Activated CD4-positive, alpha-beta T cell treated with anti-CD3 and anti-CD28 coated beads, Interleukin-2, amount 10 ng/mL, durations not matched to agents 24 days and 14 days (primary cell): Measurements from ENCODE around the gene DYNLT1. TPM values are rescaled to one million over a fixed set of nuclear protein-coding genes. Genes with fewer than 3 reads are reported as not detected.

ENCODE experiments used
- DNase-seq: peaks from one replicate; pipeline ENCODE4 v3.0.0; 2022
- H3K27ac Mint-ChIP-seq: one replicate; pipeline ENCODE4 v1.8.0; 2022; ENCODE audit warnings: mild to moderate bottlenecking, mixed read lengths
- H3K27me3 Mint-ChIP-seq: one replicate; pipeline ENCODE4 v1.8.0; 2022; ENCODE audit warnings: mixed read lengths
- H3K36me3 Mint-ChIP-seq: one replicate; pipeline ENCODE4 v1.8.0; 2022; ENCODE audit warnings: low read depth, mild to moderate bottlenecking, mixed read lengths
- H3K4me1 Mint-ChIP-seq: one replicate; pipeline ENCODE4 v1.8.0; 2021; ENCODE audit warnings: mixed read lengths
- H3K4me3 Mint-ChIP-seq: one replicate; pipeline ENCODE4 v1.8.0; 2022; ENCODE audit warnings: mild to moderate bottlenecking, moderate library complexity, mixed read lengths
- H3K9me3 Mint-ChIP-seq: one replicate; pipeline ENCODE4 v1.8.0; 2021; ENCODE audit warnings: mixed read lengths
- intact Hi-C: fragments of 100-400 bp; cut with micrococcal nuclease; formaldehyde crosslinking; loops from one replicate; pipeline ENCODE4 v1.15.1; 2023
- total RNA-seq: library from RNA; stranded (reverse); gene quantifications from 2 replicates; pipeline ENCODE4 v1.2.3, GENCODE V29; 2022

Gene DYNLT1
- total RNA-seq, 1 donor from 2014 or later: 103 TPM

DNA sequence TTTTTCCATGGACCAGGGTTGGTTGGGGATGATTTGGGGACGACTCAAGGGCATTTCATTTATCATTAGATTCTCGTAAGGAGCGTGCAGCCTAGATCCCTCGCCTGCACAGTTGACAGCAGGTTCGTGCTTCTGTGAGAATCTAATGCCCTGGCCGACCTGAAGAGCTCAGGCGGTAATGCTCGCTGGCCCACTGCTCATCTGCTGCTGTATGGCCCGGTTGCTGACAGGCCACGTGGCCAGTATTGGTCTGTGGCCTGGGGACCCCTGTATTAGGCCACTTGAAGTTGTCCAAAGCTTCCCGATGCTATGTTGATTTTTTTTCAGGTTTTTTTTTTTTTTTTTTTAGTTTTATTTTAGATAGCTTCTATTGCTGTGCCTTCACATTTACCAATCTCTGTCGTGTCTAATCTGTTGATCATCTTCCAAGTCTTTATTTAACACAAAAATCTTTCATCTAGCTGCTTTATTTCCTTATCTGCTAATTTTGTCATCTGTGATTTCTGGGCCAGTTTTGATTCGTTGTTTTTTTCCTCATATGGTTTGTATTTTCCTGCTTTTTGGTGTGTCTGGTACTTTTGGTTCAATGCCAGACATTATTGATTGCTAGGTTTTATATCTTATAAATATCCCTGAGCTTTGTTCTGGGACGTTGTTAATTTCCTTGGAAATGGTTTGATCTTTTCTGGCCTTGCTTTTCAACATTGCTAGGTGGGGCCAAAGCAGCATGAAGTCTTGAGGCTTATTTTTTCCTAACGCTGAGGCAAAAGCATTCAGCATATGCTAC lies 41.1 kb downstream of the DYNLT1 start:
- peaks cover 5% of the 10 kb centered on the region for H3K4me1 Mint-ChIP-seq
- H3K4me3 Mint-ChIP-seq: no peak overlapping the region
- H3K27ac Mint-ChIP-seq: peak overlapping the region; percentile 54
- DNase-seq: no peak
- no peaks in the 10 kb centered on the region for H3K27me3 Mint-ChIP-seq
- H3K36me3 Mint-ChIP-seq: peaks cover 44% of the 10 kb centered on the region
- intact Hi-C loops: no loop called here
- H3K9me3 Mint-ChIP-seq: no peaks in the 10 kb centered on the region

- peaks cover 3% of the 10 kb centered on the region for H3K4me1 Mint-ChIP-seq
- no peaks in the 10 kb centered on the region for H3K27me3 Mint-ChIP-seq
- intact Hi-C loops: no loop called here
- peaks cover 40% of the 10 kb centered on the region for H3K36me3 Mint-ChIP-seq
- H3K9me3 Mint-ChIP-seq: no peaks in the 10 kb centered on the region
- no peak overlapping the region for H3K27ac Mint-ChIP-seq
- no peak for DNase-seq
- no peak overlapping the region for H3K4me3 Mint-ChIP-seq
These were observed 44.9 kb downstream of the DYNLT1 start for GRCh38 chr6:158599635-158600034.

- intact Hi-C loops: no loop called here
- DNase-seq: no peak
- Mint-ChIP-seq H3K4me3 (no peak overlapping the region), H3K27ac (no peak overlapping the region), H3K4me1 (peaks cover 2% of the 10 kb centered on the region), H3K9me3 (no peaks in the 10 kb centered on the region), H3K36me3 (peaks cover 47% of the 10 kb centered on the region), H3K27me3 (no peaks in the 10 kb centered on the region)
These were observed 47.0 kb downstream of the DYNLT1 start for GRCh38 chr6:158597565-158597964.

- Mint-ChIP-seq H3K27me3 (no peaks in the 10 kb centered on the region), H3K4me1 (peaks cover 2% of the 10 kb centered on the region), H3K36me3 (peaks cover 45% of the 10 kb centered on the region), H3K27ac (no peak overlapping the region), H3K9me3 (no peaks in the 10 kb centered on the region), H3K4me3 (no peak overlapping the region)
- no peak for DNase-seq
- intact Hi-C loops: no loop called here
These were observed 47.7 kb downstream of the DYNLT1 start for GRCh38 chr6:158596861-158597260.

DNA sequence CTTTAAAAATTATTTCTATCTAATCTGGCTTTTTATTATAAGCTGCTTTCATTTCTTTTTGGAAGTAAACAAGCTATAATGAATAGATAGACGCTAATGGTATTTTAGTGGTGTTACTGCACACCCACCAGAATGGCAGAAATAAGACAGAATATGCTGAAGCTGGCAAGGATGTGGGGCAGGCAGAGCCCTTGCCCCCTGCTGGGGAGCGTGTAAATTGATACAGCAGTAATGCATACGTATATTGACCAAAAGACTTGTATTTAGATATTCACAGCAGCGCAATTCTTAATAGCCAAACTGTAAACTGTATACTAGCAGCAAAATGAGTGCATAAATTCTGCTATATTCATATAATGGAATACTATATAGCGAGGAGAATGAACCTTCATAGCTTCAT lies 49.3 kb downstream of the DYNLT1 start:
- Mint-ChIP-seq H3K9me3 (no peaks in the 10 kb centered on the region), H3K27ac (no peak overlapping the region), H3K36me3 (peaks cover 60% of the 10 kb centered on the region), H3K27me3 (no peaks in the 10 kb centered on the region), H3K4me3 (no peak overlapping the region), H3K4me1 (peaks cover 3% of the 10 kb centered on the region)
- no peak for DNase-seq
- intact Hi-C loops: no loop called here

DNA sequence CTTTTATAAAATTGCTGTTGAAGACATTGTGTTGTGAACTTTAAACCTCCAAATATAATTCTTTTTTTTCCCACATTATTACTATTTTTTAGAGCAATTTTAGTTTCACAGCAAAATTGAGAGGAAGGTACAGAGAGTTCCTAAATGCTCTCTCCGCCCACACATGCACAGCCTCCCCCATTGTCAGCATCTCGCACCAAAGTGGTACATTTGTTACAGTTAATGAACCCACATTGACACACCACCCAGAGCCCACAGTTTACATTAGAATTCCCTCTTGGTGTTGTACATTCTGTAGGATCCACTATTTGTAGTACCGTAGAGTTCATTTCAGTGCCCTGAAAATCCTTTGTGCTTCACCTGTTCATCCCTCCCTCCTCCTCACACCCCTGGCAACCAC lies 50.9 kb downstream of the DYNLT1 start:
- no peaks in the 10 kb centered on the region for H3K9me3 Mint-ChIP-seq
- DNase-seq: no peak
- no peaks in the 10 kb centered on the region for H3K27me3 Mint-ChIP-seq
- H3K4me3 Mint-ChIP-seq: no peak overlapping the region
- H3K36me3 Mint-ChIP-seq: peaks cover 60% of the 10 kb centered on the region
- H3K4me1 Mint-ChIP-seq: peaks cover 3% of the 10 kb centered on the region
- no peak overlapping the region for H3K27ac Mint-ChIP-seq
- intact Hi-C loops: no loop called here

GRCh38 chr6:158591810-158592209 lies 52.7 kb downstream of the DYNLT1 start:
- Mint-ChIP-seq H3K9me3 (no peaks in the 10 kb centered on the region), H3K4me3 (no peak overlapping the region), H3K27ac (no peak overlapping the region), H3K27me3 (no peaks in the 10 kb centered on the region), H3K36me3 (peaks cover 63% of the 10 kb centered on the region), H3K4me1 (peaks cover 3% of the 10 kb centered on the region)
- no peak for DNase-seq
- intact Hi-C loops: no loop called here

- Mint-ChIP-seq H3K4me1 (peaks cover 2% of the 10 kb centered on the region), H3K27ac (no peak overlapping the region), H3K36me3 (peaks cover 64% of the 10 kb centered on the region), H3K4me3 (no peak overlapping the region), H3K27me3 (no peaks in the 10 kb centered on the region), H3K9me3 (no peaks in the 10 kb centered on the region)
- DNase-seq: no peak
- intact Hi-C loops: no loop called here
These were observed 53.3 kb downstream of the DYNLT1 start for GRCh38 chr6:158591134-158591809.

DNA sequence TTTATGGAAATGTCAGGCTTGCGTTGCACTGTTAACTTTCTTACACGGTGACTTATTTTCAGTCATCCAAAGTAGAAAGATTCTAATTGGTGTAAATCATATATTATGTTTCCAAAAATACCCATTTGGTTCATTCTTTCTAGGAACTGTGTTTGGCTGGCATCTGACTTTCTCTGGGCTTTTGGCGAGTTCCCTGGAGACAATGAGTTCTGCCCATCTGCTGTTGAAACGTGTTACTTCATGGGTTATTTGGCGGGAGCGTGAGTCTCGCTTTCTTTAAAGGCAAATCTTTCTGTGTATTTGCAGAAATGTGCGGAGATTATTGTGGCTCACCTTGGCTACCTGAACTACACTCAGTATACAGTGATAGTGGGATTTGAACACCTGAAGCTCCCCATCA lies 55.2 kb downstream of the DYNLT1 start:
- Mint-ChIP-seq H3K36me3 (peaks cover 66% of the 10 kb centered on the region), H3K9me3 (no peaks in the 10 kb centered on the region), H3K4me1 (peaks cover 2% of the 10 kb centered on the region), H3K4me3 (no peak overlapping the region), H3K27ac (no peak overlapping the region), H3K27me3 (no peaks in the 10 kb centered on the region)
- no peak for DNase-seq
- intact Hi-C loops: no loop called here

DNA sequence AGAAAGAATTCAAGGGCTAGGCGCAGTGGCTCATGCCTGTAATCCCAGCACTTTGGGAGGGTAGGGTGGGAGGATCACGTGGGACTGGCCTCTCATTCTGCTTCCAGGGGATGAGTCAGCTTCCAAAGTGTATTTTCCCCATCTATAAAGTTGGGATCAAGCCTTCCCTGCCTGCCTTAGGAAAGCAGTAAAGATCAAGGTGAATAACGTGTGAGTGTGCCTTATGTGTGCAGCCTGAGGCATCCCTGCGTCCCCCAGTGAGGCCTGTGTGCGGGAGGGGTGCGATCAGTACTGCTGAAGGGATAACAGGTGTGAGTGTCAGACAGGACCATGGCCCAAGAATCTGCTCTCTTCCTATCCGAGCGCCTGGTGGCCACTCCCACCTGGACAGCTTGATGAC lies 57.9 kb downstream of the DYNLT1 start:
- Mint-ChIP-seq H3K4me3 (no peak overlapping the region), H3K27me3 (no peaks in the 10 kb centered on the region), H3K27ac (no peak overlapping the region), H3K36me3 (peaks cover 64% of the 10 kb centered on the region), H3K9me3 (no peaks in the 10 kb centered on the region), H3K4me1 (peaks cover 2% of the 10 kb centered on the region)
- DNase-seq: no peak
- intact Hi-C loops: no loop called here

Other genes starting within 250 kb of the DYNLT1 start
- 17.1 and 17.8 TPM in 2 replicates for gene TMEM181, start 84.7 kb downstream of the DYNLT1 start, total RNA-seq
- gene SYTL3, start 5.3 kb upstream of the DYNLT1 start, total RNA-seq: 102 and 106 TPM in 2 replicates
- 204 and 215 TPM in 2 replicates for gene EZR, start 174.6 kb upstream of the DYNLT1 start, total RNA-seq